ENCODE measurements around the gene ARHGAP45. TPM values are rescaled to one million over a fixed set of nuclear protein-coding genes. Genes with fewer than 3 reads are reported as not detected.
A peak's percentile ranks its signal among the peaks of the same experiment; 100 is the strongest.

Gene ARHGAP45
- total RNA-seq, 2 experiments from 2014 or later = 576 to 581 TPM

DNA sequence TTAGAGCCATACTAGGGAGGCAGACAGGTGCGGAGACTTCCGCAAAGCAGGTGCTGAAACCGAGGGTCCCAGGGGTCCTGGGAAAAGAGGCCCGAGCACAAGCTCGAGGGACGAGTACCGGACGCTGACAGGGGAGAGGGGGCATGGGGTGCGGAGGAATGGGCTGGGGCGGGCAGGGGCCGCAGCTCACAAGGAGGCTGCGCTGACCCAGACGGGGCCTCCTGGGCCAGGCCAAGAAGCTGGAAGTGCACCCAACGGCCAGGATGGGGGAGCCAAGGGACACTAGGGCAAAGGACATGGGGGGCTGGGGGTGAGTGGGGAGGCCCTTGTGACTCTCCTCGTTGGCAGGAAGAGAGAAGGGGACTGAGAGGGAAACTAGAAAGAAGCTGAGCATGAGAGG is 26.4 kb downstream of the ARHGAP45 start:
- Mint-ChIP-seq H3K9me3 (no peaks in the 10 kb centered on the region), H3K4me3 (peak overlapping the region; percentile 86), H3K36me3 (peaks cover 12% of the 10 kb centered on the region), H3K27me3 (no peaks in the 10 kb centered on the region), H3K4me1 (peaks cover 32% of the 10 kb centered on the region), H3K27ac (peak overlapping the region; percentile 69)
- ATAC-seq (ENCODE audit: low read depth) (no peak), DNase-seq (no peak)
- POLR2A ChIA-PET = interaction anchor here (0.7 to 2.5 kb wide), 5 partner anchors 8 to 500 kb away, joined by 3 to 12 read pairs (median 7); no protein-coding TSS in a partner anchor

DNA sequence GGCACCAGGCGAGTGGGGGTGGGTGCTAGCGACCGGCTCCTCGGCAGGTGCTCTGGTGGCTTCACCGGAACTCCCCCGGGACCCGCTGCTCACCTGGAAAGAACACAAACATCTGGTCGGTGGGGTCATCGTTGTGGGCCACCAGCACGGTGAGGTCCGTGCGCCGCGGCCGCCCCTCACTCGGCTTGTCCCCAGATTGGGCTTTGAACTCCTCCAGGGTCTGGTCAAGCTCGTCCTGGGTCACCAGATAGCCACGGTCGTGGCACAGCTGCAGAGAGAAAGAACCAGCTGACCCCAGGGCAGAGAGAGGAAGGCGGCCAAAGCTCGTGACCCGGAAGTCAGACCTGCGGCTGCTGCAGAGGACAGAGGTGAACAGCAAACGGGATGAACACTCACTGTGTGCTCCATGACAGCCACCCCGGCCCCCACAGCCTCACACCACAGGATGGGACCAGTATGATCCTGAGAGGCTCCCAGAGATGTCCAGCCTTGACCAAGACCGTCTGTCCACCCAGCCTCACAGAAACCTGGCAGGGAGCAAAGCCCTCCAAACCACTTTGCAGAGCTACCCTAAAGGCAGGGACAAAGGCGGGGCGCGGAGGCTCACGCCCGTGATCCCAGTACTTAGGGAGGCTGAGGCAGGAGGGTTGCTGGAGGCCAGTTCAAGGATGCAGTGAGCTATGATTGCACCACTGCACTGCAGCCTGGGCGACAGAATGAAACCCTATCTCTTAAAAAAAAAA is 27.0 kb downstream of the ARHGAP45 start:
- no peaks in the 10 kb centered on the region for H3K27me3 Mint-ChIP-seq
- H3K27ac Mint-ChIP-seq = peak overlapping the region; percentile 95
- no peaks in the 10 kb centered on the region for H3K9me3 Mint-ChIP-seq
- peaks cover 15% of the 10 kb centered on the region for H3K36me3 Mint-ChIP-seq
- ATAC-seq (ENCODE audit: low read depth) (no peak), DNase-seq (no peak)
- POLR2A ChIA-PET = interaction anchor here (1.2 to 2.5 kb wide), 8 partner anchors 9 to 180 kb away, joined by 3 to 12 read pairs (median 7); partner anchors contain the start of genes ARHGAP45 and CNN2
- peak overlapping the region; percentile 86 for H3K4me3 Mint-ChIP-seq
- peaks cover 34% of the 10 kb centered on the region for H3K4me1 Mint-ChIP-seq

DNA sequence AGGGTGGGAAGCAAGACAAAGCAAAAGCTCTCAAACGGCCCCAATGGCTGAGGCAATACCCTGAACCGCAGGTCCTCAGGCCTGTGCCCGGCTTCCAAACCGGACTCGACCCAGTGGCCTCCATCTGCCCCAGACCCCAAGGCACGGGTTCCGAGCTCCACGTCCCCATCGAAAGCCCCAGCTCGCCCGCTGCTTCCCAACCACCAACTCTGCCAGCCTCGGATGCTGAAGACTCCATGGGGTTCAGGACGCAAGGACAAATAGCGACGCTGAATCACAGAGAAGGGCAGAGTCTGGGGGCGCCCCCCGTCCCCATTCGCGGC is 27.6 kb downstream of the ARHGAP45 start:
- peaks cover 15% of the 10 kb centered on the region for H3K36me3 Mint-ChIP-seq
- no peak for DNase-seq
- H3K27me3 Mint-ChIP-seq = no peaks in the 10 kb centered on the region
- peak overlapping the region; percentile 86 for H3K4me3 Mint-ChIP-seq
- H3K9me3 Mint-ChIP-seq = no peaks in the 10 kb centered on the region
- peaks cover 35% of the 10 kb centered on the region for H3K4me1 Mint-ChIP-seq
- H3K27ac Mint-ChIP-seq = peak overlapping the region; percentile 95
- POLR2A ChIA-PET = interaction anchor here (1.2 to 2.5 kb wide), 7 partner anchors 12 to 179 kb away, joined by 3 to 12 read pairs (median 7); partner anchors contain the start of genes ARHGAP45 and CNN2
- no peak for ATAC-seq (ENCODE audit: low read depth)

DNA sequence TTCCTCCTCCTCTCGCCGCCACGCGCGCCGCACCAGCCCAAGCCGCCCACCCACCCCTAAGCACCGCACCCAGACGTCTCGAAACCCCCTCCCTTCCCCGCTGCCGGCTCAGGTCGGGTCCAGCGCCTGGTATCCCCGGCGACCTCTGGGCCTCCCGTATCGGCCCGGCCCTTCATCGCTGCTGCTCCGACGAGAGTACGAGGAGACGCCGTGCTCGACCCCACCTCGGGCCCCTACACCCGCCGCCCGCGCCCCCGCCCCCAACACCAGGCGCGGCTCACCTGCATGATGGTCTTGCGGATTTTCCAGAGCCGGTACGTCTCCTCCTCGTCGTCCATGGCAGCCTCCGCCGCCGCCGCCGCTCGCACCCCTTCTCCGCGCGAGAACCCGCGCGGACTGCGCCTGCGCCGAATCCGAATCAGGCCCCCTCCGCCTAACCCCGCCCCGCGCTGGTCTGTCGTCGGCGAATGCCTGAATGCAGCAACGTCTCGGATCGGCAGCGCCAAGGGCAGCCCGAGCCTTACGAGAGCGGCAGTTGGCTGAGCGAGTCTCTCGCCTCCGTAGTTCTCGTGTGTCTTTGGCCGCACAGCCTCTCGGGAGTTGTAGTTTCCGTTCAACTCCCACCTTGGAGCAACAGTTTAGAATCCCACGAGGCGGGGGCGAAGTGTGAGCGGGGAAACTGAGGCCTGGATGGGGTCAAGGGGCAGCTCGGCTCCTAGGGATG is 28.2 kb downstream of the ARHGAP45 start, which contains the start of gene POLR2E:
TSS of gene POLR2E (minus strand) at position 398 of the 724 bp plus-strand sequence. CDS start at position 338, 60 bp downstream.
- ATAC-seq (ENCODE audit: low read depth) (peak; percentile 89), DNase-seq (peak; percentile 99)
- peak within 1 kb of the TSS; percentile 95 for H3K27ac Mint-ChIP-seq
- peaks cover 17% of the 10 kb centered on the region for H3K36me3 Mint-ChIP-seq
- H3K9me3 Mint-ChIP-seq = peaks cover 3% of the 10 kb centered on the region
- H3K4me1 Mint-ChIP-seq = peaks cover 35% of the 10 kb centered on the region
- POLR2A ChIA-PET = interaction anchor here (1.0 to 2.5 kb wide), 8 partner anchors 13 to 179 kb away, joined by 3 to 12 read pairs (median 4); partner anchors contain the start of genes ARHGAP45, CIRBP and CNN2
- H3K27me3 Mint-ChIP-seq = no peaks in the 10 kb centered on the region
- H3K4me3 Mint-ChIP-seq = peak within 1 kb of the TSS; percentile 86

DNA sequence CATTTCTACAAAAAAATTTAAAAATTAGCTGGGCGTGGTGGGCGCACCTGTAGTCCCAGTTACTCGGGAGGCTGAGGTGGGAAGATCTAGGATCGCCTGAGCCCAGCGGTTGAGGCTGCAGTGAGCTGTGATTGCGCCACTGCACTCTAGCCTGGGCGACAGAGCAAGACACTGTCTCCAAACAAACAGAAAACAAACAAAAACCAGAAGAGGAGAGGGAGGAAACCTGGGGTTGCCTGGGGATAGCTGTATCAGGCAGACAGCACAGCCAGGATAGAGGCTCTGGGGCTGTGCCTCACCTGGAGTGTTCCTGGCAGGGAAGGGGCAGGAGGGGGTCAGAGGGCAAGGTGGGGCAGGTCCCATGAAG is 30.8 kb downstream of the ARHGAP45 start:
- H3K36me3 Mint-ChIP-seq = peaks cover 14% of the 10 kb centered on the region
- ATAC-seq (ENCODE audit: low read depth) = no peak
- H3K27ac Mint-ChIP-seq = no peak overlapping the region
- peaks cover 43% of the 10 kb centered on the region for H3K4me1 Mint-ChIP-seq
- H3K27me3 Mint-ChIP-seq = no peaks in the 10 kb centered on the region
- no peak overlapping the region for H3K4me3 Mint-ChIP-seq
- H3K9me3 Mint-ChIP-seq = peaks cover 3% of the 10 kb centered on the region
- no peak for DNase-seq
- POLR2A ChIA-PET = interaction anchor here (0.9 to 1.7 kb wide), 2 partner anchors 9 to 19 kb away, joined by 3 to 8 read pairs; no protein-coding TSS in a partner anchor

DNA sequence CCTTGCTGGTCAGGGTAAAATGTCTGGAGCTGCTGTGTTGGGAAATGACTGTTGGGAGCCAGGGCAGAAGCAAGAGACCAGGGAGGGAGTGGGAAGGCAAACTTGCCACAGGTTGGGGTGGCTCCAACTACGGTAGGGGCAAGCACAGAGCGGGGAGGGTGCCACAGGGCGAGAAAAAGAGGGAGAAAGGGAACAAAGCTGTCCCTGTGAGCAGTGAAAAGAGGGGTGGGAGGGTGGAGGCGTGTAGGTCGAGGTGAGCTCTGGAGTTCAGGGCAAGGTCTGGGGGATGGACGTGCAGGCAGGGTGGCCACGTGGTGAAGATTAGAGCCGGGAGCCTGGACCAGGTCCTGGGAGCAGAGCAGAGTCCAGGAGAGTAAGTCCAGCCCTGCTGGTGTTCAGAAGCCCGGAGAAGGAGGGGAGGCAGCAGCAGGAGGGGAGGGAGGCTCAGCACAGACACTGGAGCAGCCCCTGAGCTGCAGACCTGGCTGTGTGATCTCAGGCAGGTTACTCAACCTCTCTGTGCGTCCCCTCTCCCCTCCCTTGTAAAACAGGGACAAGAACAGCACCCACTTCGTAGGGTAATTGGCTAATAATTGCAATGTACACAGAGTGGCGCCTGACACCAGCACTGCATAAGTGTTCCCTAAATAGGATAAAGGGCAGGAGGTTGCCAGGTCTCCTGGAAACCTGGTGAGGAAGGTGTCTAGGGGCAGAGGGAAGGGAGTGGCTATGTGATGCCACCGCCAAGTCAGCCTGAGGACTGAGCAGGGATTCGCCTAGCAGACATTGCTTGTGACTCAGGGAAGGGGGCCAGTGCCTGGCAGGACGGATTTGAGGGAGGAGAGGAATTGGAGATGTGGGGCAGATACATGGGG is 31.4 kb downstream of the ARHGAP45 start:
- H3K9me3 Mint-ChIP-seq = peaks cover 3% of the 10 kb centered on the region
- H3K4me3 Mint-ChIP-seq = no peak overlapping the region
- peak overlapping the region; percentile 25 for H3K27ac Mint-ChIP-seq
- DNase-seq (no peak), ATAC-seq (ENCODE audit: low read depth) (no peak)
- no peaks in the 10 kb centered on the region for H3K27me3 Mint-ChIP-seq
- POLR2A ChIA-PET = interaction anchor here (0.9 to 1.7 kb wide), 2 partner anchors 10 to 20 kb away, joined by 3 to 8 read pairs; no protein-coding TSS in a partner anchor
- peaks cover 46% of the 10 kb centered on the region for H3K4me1 Mint-ChIP-seq
- peaks cover 10% of the 10 kb centered on the region for H3K36me3 Mint-ChIP-seq

DNA sequence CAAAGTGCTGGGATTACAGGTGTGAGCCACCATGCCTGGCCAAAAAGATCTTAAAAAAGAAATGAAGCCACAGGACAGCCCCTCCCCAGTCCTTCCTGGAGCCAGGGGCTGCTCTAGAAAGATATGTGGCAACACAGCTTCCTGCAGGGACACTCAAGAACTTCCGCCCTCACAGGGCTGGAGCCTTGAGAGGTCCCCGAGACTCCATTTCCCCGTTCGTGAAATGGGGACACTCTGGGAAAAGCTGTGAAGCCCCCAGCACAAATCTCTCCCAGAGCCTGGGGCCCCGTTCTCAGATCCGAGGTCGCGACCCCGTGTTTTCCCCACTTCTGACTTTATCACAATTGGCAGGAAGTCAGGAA is 34.4 kb downstream of the ARHGAP45 start:
- Mint-ChIP-seq H3K4me3 (peak overlapping the region; percentile 63), H3K4me1 (peaks cover 36% of the 10 kb centered on the region), H3K36me3 (peaks cover 5% of the 10 kb centered on the region), H3K27me3 (no peaks in the 10 kb centered on the region), H3K9me3 (peaks cover 3% of the 10 kb centered on the region), H3K27ac (peak overlapping the region; percentile 87)
- ATAC-seq (ENCODE audit: low read depth) = no peak
- no peak for DNase-seq
- POLR2A ChIA-PET = interaction anchor here (0.6 to 2.5 kb wide), 7 partner anchors 11 to 75 kb away, joined by 3 to 18 read pairs (median 4); partner anchors contain the start of genes ARHGAP45 and CNN2

DNA sequence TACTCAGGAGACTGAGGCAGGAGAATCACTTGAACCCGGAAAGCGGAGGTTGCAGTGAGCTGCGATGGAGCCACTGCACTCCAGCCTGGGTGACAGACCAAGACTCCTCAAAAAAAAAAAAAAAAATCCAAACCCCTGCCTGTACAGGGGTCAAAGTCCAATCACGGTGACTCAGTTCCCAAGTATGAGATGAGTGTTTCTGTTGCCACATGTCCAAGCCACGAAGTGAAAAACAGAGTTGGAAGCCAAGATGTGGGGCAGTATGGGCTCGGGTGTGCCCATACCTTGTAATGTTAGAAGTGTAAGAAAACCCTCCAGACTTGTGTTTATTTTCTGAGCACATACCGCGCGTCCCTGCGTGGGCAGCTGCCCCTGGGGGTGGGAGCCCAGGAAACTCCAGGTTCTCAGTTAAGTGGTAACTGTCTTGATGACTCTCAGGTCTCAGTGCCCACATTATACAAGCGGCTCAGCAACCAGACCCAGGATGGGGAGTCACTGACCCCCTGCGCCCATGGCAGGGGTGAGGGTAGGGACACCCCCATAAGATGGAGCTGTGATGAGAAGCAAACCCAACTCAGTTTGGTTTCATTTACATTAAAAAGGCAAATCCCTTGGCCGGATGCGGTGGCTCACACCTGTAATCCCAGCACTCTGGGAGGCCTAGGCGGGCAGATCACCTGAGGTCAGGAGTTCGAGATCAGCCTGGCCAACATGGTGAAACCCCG is 35.6 kb downstream of the ARHGAP45 start:
- peak overlapping the region; percentile 80 for H3K27ac Mint-ChIP-seq
- ATAC-seq (ENCODE audit: low read depth) (no peak), DNase-seq (peak; percentile 46)
- no peaks in the 10 kb centered on the region for H3K27me3 Mint-ChIP-seq
- POLR2A ChIA-PET = interaction anchor here (0.6 to 2.5 kb wide), 9 partner anchors 15 to 167 kb away, joined by 3 to 18 read pairs (median 5); partner anchors contain the start of genes ABCA7, ARHGAP45, CIRBP and WDR18
- peaks cover 5% of the 10 kb centered on the region for H3K36me3 Mint-ChIP-seq
- H3K4me3 Mint-ChIP-seq = peak overlapping the region; percentile 61
- H3K9me3 Mint-ChIP-seq = peaks cover 3% of the 10 kb centered on the region
- H3K4me1 Mint-ChIP-seq = peaks cover 34% of the 10 kb centered on the region

DNA sequence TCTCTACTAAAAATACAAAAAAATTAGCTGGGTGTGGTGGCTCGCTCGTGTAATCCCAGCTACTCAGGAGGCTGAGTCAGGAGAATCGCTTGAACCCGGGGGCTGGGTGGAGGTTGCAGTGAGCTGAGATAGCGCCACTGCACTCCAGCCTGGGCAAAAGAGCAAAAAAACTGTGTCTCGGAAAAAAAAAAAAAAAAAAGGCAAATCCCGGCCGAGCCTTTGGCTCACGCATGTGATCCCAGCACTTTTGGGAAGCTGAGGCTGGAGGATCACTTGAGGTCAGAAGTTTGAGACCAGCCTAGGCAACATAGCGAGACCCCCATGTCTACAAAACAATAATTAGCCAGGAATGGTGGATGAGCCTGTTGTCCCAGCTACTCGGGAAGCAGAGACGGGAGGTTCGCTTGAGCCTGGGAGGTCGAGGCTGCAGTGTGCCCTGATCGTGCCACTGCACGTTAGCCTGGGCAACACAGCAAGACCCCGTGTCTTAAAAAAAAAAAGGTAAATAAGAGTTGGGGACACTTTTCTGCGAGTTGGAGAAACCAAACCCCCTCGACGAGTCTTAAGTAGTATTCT is 36.3 kb downstream of the ARHGAP45 start:
- H3K9me3 Mint-ChIP-seq = peaks cover 3% of the 10 kb centered on the region
- peaks cover 29% of the 10 kb centered on the region for H3K4me1 Mint-ChIP-seq
- H3K27me3 Mint-ChIP-seq = no peaks in the 10 kb centered on the region
- ATAC-seq (ENCODE audit: low read depth) (peak; percentile 0), DNase-seq (no peak)
- peak overlapping the region; percentile 61 for H3K4me3 Mint-ChIP-seq
- peaks cover 5% of the 10 kb centered on the region for H3K36me3 Mint-ChIP-seq
- peak overlapping the region; percentile 80 for H3K27ac Mint-ChIP-seq
- POLR2A ChIA-PET = interaction anchor here (1.2 to 2.5 kb wide), 7 partner anchors 26 to 166 kb away, joined by 3 to 18 read pairs (median 7); partner anchors contain the start of genes ABCA7, ARHGAP45, CIRBP and WDR18

DNA sequence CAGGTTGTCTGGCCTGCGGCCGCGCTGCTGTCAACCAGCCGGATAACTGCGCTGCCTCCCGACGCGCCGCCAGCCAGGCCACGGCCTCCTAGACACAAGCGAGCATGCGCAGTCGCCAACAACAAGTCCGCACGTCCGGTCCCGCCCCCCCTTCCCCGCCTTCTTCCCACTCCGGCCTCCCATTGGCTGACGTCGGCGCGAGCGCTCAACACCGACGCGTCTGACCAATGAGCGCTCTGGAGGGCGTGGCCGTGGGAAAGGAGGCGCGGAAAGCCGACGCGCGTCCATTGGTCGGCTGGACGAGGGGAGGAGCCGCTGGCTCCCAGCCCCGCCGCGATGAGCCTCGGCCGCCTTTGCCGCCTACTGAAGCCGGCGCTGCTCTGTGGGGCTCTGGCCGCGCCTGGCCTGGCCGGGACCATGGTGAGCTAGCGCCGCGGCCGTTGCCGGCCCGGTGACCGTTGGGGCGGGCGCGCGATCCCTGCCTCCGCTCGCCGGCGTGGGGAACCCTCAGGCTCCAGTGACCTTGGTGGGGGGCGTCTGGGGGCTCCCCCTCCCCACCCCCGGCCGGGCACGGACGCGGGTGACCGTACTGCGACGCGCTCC is 36.8 kb downstream of the ARHGAP45 start, which contains the start of gene GPX4:
TSS of gene GPX4 (plus strand) at position 287 of the 603 bp plus-strand sequence. CDS start at position 337, 50 bp downstream.
- Mint-ChIP-seq H3K9me3 (peaks cover 3% of the 10 kb centered on the region), H3K27ac (peak within 1 kb of the TSS; percentile 80), H3K36me3 (peaks cover 3% of the 10 kb centered on the region), H3K27me3 (no peaks in the 10 kb centered on the region), H3K4me3 (peak within 1 kb of the TSS; percentile 79), H3K4me1 (peaks cover 27% of the 10 kb centered on the region)
- DNase-seq (peak; percentile 96), ATAC-seq (ENCODE audit: low read depth) (peak; percentile 86)
- POLR2A ChIA-PET = interaction anchor here (0.6 to 2.5 kb wide), 13 partner anchors 22 to 165 kb away, joined by 3 to 13 read pairs (median 4); partner anchors contain the start of genes ABCA7, ARHGAP45, CIRBP and WDR18

DNA sequence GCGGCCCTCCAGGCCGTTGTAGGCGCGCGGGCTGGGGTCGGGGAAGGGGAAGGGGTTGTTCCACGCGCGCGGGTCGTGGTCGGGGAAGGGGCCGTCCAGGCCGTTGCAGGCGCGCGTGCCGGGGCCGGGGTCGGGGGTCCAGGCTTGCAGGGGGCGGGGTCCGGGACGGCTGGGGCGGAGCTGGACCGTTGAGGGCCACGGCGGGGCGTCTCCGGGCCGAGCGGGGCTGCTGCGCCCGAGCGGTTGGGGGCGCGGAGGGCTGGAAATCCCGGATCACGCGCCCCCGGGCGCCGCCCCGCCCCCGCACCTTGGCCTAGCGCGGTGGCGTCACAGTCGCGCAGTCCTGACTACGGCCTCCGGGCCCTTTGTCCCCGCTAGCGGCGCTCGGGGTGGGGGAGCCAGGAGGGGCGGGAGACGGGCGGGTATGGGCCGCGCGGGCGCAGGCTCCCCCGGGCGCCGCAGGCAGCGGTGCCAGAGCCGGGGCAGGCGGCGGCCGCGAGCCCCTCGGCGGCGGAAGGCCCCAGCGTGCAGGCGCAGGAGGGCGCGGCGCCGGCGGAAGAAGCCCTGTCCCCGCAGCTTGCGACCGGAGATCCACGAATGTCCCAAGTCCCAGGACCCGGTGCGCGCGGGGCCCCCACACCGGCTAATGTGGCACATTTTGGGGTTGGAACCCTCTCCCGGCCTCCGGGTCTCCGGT is 37.5 kb downstream of the ARHGAP45 start:
- H3K36me3 Mint-ChIP-seq = peaks cover 2% of the 10 kb centered on the region
- POLR2A ChIA-PET = interaction anchor here (0.5 to 2.5 kb wide), 11 partner anchors 23 to 162 kb away, joined by 3 to 13 read pairs (median 4); partner anchors contain the start of gene ARHGAP45
- peaks cover 25% of the 10 kb centered on the region for H3K4me1 Mint-ChIP-seq
- H3K27ac Mint-ChIP-seq = peak overlapping the region; percentile 42
- H3K9me3 Mint-ChIP-seq = peaks cover 3% of the 10 kb centered on the region
- peak overlapping the region; percentile 79 for H3K4me3 Mint-ChIP-seq
- DNase-seq (peak; percentile 86), ATAC-seq (ENCODE audit: low read depth) (peak; percentile 32)
- no peaks in the 10 kb centered on the region for H3K27me3 Mint-ChIP-seq

All from activated naive CD8-positive, alpha-beta T cell treated with anti-CD3 and anti-CD28 coated beads, Interleukin-2, amount 10 ng/mL, durations not matched to agents 7 days and 5 days (primary cell).